GM19099 (cell line): ENCODE measurements around the gene ARMH3.

Source experiments
- POLR2A ChIP-seq: IDR thresholded peaks from 3 replicates; pipeline ENCODE4 v1.6.1; 2011; ENCODE audit warnings: low read depth; ENCODE audit not compliant: insufficient read length; ENCODE audit errors: extremely low read depth

ARMH3 gene

GRCh38 chr10:101896225-101896877, 159.6 kb downstream of the ARMH3 start:
- no peak for TF ChIP-seq POLR2A

DNA sequence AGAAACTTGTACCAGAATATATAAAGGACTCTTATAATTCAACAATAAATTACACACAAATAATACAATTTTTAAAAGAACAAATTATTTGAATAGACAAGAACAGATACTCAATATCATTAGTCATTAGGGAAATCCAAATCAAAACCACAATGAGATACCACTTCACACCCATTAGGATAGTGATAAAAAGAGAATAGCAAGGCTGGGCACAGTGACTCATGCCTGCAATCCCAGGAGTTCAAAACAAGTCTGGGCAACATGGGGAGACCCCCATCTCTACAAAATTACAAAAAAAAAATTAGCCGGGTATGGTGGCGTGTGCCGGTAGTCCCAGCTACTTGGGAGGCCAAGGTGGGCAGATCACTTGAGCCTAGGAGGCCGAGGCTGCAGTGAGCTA, 160.2 kb downstream of the ARMH3 start:
- no peak for TF ChIP-seq POLR2A

- no peak for TF ChIP-seq POLR2A
Measured at GRCh38 chr10:101894742-101895141, 161.2 kb downstream of the ARMH3 start.

DNA sequence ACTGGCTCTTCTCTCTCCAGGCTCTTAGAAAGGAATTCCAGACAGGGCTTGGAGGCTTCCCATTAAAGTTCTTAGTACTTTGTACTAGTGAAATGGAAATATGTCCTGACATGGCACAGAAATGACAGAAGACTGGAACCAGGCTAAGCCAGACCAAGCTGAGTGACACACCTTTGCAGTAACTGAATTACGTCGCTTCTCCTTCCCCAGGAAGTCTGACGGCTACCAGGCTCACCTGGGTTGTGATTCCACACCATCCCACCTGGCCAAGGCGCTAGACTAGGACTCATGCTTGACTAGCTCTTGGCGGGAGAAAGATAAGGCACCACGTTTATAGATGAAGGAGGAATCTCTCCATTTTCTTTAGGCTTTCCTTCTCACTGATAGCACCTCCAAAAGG, 161.7 kb downstream of the ARMH3 start:
- no peak for TF ChIP-seq POLR2A

- TF ChIP-seq POLR2A = no peak
Measured at GRCh38 chr10:101893510-101894120, 162.4 kb downstream of the ARMH3 start.

- no peak for TF ChIP-seq POLR2A
Measured at GRCh38 chr10:101892782-101893391, 163.1 kb downstream of the ARMH3 start.

DNA sequence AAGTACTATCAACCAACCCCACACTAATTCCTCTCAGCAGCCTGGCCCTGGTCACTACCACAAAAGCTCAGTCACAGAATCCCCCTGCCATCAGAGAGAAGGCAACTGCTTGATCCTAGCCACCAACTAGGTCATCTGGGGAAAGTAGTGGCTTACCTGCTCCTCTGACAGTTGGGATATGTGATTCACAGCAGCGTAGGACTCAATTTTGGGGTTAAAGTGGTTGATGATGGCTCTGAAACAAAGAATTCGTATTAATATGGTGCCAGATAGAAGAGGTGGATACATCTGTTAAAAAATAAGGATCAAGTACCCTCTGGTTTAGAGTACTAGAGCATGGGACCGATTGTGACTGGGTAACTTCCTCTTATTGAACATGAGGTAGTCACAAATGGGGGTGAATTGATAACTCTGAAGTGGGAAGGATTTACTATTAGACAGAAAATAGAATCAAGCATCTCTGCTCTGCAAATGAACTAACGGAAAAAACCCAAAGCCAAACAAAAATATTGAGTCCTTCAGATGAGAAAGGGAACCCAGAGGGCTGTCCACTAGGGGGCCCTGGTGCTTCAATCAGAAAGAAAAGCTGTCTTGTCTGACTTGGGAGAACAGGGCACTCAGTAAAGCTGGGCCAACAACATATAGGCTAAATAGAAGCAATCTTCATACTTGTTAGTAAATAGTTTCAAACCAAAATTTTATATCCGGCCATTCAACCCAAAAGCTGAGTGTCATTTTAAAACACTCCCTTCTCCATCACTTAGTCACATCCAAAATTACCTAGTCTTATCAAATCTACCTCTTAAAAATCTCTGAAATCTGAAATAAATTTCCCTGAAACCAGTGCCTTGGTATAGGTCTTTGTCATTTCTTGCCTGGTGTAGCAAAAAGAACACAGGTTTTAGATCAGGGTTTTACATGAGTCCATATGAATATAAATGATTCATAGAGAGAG, 166.4 kb downstream of the ARMH3 start:
- TF ChIP-seq POLR2A = no peak

- no peak for TF ChIP-seq POLR2A
Measured at GRCh38 chr10:101888251-101888949, 167.6 kb downstream of the ARMH3 start.

- no peak for TF ChIP-seq POLR2A
Measured at GRCh38 chr10:101887775-101888174, 168.2 kb downstream of the ARMH3 start.

- TF ChIP-seq POLR2A = no peak
Measured at GRCh38 chr10:101886521-101887312, 169.3 kb downstream of the ARMH3 start.

DNA sequence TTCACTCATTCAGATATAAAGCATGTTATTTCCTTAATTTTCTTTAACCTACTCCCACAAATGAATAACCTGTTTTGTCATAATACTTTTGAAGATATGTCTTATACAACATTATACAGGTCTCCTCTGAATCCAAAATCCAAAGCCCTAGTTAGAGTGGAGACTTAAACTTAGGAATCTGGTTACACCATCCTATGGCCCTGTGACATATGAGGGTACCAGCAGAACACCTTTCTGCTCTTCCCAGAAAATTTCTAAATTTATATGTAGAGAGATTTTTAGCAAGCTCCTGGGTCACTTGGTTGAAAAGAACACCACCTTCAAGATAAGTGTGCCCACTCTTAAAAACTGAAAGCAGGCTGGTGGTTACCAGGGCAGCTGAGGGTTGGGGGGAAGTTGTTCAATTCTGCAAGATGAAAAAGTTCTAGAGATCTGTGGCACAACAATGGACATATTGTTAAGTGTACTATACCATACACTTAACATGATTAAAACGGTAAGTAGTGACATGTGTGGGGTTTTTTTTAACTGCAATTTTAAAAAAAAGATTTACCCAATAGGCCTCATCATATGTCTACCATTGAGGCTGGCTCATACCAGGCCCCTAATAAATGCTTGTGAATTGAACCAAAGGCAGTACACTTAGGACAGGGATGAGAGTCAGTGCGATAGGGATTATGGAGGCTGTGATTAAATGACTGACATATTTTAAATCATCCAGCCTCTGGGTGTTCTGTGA, 174.8 kb downstream of the ARMH3 start:
- no peak for TF ChIP-seq POLR2A

DNA sequence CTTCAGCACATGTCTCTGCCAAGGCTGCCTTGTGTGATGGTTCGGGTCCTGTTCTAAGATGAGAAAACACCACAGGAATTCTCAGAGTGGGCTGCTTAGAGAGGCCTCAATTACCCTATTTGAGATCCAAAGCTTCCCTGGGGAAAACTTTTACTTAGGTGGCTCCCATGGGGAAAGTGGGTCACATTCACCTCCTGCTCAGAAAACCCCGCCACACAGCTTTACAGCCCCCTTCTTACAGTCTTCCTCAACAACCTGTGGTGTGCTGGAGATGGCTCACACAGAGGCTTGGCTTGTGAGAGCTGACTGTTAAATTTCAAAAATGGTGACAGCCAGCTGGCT, 175.8 kb downstream of the ARMH3 start:
- no peak for TF ChIP-seq POLR2A

GRCh38 chr10:101879456-101880231, 176.3 kb downstream of the ARMH3 start:
- no peak for TF ChIP-seq POLR2A
